Measurements from ENCODE around the gene ALK.

DNA sequence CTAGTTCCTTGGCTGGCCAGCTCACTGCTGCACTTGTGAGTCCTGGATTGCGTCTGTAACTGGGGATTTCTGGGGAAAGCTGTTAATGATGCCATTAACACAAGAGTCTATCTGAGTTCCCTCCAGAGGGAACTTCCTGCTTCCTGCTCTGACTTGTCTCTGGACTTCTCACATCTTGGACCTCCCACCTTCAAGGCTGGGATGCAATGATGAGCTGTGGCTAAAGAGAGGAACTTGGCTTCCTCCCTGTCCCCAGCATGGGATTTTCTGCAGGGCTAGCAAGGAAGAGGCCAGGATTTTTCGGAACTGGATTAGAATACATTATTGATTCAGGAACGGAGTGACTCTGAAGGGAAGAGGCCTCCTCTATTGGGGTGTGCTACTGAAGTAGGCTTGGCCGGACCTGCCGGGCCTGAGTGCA is 650.7 kb downstream of the ALK start:
- TF ChIP-seq, protein P1, sequence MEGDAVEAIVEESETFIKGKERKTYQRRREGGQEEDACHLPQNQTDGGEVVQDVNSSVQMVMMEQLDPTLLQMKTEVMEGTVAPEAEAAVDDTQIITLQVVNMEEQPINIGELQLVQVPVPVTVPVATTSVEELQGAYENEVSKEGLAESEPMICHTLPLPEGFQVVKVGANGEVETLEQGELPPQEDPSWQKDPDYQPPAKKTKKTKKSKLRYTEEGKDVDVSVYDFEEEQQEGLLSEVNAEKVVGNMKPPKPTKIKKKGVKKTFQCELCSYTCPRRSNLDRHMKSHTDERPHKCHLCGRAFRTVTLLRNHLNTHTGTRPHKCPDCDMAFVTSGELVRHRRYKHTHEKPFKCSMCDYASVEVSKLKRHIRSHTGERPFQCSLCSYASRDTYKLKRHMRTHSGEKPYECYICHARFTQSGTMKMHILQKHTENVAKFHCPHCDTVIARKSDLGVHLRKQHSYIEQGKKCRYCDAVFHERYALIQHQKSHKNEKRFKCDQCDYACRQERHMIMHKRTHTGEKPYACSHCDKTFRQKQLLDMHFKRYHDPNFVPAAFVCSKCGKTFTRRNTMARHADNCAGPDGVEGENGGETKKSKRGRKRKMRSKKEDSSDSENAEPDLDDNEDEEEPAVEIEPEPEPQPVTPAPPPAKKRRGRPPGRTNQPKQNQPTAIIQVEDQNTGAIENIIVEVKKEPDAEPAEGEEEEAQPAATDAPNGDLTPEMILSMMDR (IDR thresholded peaks at IDR 0.05) = no peak
- TF ChIP-seq POLR2A (IDR thresholded peaks at IDR 0.05) = no peak
